GM19043 (cell line): Measurements from ENCODE around the gene MYO3B.
"Not testable (repeated sequence)": the region's sequence is repeated elsewhere in the genome, so short reads cannot be mapped to it uniquely, and the experiment has no call there.

Source experiments
- ATAC-seq: cut with Tn5 transposase; IDR thresholded peaks from one replicate; pipeline ENCODE4 v1.9.1; 2021; ENCODE audit warnings: low read depth; ENCODE audit not compliant: unreplicated experiment

The MYO3B gene

DNA sequence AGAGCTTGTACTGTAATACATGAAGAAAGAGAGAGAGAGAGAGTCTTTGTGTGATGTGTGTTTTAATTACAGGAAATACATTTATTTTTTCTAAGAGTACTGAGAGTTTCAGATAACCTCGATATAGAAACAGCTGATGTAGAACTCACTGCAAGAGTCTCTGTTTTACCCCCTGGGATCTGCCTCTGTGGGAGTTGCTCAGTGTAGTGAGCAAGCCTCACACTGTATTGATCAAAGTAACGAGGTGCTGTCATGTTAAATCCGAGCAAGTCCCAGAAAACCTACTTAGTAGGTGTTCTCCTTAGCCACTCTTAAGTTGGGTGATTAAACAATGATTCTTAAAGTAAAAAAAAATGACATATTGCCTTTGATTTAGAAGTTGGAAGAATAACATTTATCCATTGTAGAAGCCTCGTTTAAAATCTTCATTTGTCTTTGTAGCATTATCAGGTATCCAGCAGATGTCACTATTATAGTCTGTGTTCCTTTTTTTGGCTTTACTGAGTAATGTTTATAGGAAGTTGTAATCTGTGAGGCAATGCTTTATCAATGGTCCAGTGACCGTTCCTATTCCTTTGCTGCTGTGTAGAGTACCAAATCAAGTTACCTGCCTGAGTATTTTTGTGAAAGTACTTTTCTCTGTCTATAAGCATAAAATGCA lies 219.0 kb downstream of the MYO3B start:
- ATAC-seq, result no peak

DNA sequence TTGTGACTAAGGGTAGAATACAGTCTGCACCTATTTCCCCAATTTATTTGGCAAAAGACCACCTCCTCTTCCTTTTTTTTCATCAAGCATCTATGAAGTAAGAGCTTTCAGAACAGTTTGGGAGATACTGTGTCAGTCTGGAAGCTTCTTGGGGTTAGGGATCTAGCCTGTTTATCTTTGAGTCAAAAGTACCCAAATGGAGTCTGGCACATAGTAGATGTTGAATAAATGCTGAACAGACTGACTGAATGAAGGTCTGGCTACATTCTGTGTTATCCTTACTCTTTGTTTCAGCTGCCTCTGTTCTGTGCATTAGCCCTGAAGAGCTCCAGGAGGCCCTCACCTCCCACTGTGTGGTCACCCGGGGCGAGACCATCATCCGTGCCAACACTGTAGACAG lies 223.2 kb downstream of the MYO3B start:
- no peak for ATAC-seq

DNA sequence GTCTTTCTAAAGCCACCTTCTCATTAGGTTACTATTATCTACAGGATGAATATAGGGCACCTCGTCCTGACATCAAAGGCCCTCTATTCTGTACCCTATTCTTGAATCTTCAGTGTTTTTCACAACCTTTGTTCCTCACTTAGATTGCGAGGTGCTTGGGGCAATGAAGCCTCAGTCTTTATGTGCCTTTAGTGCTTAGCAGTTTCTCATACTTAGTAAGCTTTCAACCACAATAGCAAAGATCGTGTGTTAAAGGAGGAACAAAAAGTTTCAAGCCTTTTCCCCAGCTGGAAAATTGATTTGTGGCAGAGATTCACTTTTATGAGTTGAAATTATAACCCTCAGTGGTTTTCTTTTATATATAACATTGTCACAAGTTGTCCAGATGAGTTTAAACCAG lies 226.9 kb downstream of the MYO3B start:
- ATAC-seq, result no peak

DNA sequence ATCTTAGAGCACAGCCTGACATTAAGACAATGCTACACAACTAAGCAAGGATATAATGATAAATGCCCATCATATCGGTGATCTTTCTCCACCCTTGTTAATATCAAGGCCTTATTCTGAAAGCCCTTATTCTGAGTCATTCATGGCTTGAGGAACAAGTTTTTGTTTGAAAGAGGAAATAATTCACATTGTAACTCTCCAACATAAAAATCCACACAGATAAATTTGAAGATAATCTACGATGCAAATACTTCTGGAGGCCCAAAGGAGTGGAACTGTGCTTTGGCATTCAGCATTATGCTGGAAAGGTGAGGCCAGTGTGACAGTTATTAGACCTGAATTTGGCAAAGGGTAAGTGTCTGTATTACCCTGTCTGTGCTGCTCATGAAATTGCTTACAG lies 227.4 kb downstream of the MYO3B start:
- ATAC-seq, result no peak

DNA sequence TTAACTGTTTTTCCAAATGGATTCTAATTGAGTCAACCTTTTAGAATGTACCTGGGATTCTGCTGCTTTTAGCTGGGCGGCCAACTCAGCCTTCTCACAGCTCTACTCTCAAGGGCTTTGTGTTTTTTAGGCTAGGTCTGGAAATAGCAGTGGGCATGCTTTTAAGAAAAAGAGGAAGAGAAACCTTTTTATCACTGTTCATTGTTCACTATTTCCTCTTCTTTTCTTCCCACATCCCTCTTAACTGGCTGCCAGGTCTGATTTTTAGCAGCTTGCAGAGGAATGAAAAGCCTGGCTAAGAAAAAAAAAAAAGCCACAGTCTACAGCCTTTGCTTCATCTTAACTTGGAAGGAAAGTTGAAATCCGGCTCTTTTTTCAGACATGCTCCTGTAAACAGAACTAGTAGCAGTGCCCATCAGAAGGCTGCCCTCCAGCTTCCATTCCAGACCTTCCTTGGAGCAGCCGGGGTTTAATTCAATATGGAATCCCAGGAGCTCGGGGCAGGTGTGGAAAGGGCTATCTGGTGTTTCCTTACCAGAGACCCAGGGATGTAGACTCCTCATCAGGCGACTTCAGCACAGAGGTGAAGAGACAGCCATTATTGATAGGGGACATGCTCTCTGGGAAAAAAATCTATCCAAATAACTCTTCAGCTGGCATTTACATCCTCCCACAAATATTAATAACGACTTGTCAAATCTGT lies 230.7 kb downstream of the MYO3B start:
- peak; percentile 55 for ATAC-seq

DNA sequence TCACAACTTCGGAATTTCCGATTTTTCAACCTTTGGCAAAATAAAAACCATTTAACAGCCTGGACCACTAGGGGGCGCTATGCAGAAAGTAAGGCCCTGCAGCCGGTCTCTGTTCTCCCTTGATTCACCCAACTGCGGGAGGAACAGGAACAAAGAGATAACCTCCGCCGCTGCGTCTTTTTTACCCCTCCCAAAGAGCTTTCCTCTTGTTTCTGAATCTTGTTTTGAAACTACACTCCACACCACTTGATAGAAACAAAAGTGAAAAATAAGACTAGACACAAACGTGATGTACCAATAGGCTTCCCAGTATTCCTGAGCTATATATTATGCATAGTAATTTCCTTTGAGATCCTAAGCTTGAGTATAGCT lies 231.2 kb downstream of the MYO3B start:
- no peak for ATAC-seq

DNA sequence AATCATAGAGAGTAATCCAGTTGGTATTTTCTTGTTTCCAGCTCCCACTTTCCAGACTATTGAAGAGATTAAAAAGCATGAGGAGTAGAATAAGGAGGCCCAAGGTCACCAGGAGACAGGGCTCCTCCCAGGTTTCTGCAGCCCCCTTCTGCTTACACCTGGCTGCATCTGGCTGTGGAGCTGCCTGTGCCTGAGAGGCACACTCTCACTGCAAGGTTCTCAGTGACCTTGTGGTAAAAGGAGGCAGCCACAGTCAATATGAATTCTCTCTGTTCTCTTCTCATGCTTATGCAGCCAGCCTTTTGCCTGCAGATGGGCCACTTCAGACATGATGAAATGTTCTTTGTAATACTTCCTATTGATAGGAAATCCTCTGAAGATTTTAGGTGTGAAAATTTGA lies 233.7 kb downstream of the MYO3B start:
- no peak for ATAC-seq

DNA sequence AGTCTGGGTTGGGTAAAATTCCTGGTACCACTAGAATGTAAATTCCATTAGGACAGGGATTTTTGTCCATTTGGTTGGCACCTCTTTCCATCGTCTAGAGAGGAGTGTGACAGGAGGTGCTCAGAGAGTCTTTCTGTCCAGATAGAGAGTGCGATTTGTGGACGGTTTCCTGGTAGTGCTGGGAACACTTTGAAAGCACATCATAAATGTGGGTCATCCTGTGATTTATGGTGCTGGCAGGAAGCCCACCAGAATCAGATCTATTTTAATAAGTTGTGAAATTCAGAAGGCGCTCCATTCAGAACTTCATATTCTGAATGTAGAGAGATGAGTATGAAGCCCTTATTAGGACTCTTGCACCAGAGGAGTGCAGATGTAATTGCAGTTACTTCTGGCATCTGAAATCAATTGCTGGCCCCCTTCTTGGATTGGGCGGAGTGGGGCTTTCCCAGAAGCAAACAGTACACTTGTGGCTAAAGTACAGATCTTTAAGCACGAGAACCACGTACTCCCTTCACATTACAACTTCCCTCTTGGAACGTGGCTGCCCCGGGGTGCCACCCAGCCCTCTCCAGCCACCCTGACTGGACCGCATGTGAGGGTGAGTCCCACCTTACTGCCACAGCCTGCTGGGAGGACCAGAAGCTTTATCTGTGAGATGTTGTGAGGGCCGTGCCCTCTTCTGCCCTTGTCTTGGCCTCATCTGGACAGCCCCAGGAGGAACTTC lies 243.2 kb downstream of the MYO3B start:
- ATAC-seq, result no peak

DNA sequence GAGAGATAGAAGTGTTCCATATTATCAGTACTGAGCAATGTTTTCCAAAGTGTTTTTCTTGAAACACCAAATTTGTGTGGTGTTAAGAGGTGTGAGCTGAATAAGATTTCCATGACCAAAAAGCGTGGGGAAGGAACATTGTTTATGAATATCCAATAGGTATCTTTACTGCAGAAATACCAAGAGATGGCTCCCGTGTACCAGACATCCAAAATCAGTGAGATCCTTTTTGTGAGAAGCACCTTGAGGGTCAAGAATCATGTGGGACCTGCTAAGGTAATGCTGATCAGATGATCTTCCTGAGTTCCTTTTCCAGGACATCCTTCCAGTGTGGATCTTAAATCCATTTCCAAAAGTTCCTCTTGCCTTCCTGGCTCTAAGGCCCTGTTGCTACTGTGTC lies 246.0 kb downstream of the MYO3B start:
- ATAC-seq, result no peak

DNA sequence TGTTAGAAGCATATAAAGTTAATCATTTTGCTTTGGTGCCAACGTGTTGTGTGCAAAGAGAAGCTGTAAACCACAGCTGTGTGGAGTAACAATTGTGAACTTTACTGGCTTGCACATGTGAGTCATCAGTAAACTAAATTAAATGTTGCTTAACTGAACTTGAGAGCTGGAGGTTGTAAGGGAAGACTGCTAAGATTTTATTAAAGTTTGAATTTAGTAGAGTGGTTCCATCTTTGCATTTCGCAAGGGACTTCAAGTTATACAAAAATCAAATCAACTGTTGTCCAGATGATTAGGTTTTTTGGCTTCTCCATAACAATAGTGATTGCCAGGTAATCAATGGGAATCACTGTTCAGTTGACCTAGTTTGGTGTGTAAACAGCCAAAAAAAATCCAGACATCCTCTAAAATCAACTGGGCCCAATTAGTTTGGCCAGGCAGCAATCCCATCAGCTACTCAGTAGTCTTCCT lies 247.4 kb downstream of the MYO3B start:
- ATAC-seq, result no peak

DNA sequence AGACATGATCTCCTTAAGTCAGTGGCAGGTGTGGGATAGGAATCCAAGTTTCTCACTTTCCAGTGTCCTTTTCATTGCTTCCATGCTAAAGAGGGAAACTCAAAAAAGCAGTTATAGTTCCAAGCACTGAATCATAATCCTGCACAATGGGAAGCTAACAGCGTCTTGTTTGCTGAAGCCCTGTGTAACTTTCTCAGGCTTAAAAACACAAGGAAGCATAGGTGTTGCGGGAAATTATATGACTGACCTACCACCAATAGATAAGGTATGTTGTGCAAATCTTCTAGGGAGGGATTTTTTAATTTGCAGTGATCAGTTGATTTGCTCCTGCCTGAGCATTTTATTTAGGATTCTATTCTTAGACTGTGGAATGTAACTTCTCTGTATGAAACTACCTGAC lies 250.9 kb downstream of the MYO3B start:
- no peak for ATAC-seq

DNA sequence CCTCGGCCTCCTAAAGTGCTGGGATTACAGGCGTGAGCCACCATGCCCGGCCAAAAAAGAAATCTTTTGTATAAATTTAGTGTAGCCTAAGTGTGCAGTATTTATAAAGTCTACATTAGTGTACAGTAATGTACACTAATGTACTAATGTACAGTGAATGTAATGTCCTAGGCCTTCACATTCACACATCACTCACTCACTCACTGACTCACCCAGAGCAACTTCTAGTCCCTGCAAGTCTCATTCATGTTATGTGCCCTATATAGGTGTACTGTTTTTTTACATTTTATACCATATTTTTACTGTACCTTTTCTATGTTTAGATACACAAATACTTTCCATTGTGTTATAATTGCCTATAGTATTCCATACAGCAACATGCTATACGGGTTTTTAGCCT lies 254.9 kb downstream of the MYO3B start:
- no peak for ATAC-seq

DNA sequence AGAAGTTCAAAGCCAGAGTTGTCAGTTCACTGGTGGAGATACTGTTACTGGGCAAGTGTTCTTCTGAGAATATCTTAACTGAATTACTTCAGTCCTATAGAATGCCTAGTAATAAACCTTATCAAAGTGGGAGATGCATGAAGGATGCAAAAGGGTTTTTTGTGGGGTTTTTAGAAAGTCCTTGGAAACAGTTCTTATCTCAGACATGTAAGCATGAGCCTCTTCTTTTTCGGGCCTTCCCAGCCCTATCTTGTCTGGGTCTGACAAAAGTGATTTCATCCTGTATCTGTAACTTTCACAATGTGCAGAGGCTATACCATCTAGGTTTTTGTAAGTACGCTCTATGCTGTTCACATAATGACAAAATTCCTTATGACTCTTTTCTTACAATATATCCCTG lies 255.5 kb downstream of the MYO3B start:
- no peak for ATAC-seq

DNA sequence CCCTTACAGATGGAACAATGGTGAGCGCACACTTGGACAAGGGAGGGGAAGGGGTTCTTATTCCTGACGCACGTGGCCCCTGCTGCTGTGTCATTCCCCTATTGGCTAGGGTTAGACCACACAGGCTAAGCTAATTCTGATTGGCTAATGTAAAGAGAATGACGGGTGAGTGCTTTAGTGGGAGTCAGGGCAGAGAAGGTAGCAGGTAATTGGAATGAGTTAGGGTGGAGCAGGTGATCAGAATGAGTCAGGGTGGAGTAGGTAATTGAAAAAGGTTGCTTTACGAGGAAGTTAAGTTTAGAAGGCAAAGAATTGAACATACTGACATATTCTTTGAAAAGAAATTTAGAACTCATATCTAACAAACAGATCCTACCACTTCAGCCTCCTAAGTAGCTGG lies 256.4 kb downstream of the MYO3B start:
- not testable (repeated sequence) for ATAC-seq

DNA sequence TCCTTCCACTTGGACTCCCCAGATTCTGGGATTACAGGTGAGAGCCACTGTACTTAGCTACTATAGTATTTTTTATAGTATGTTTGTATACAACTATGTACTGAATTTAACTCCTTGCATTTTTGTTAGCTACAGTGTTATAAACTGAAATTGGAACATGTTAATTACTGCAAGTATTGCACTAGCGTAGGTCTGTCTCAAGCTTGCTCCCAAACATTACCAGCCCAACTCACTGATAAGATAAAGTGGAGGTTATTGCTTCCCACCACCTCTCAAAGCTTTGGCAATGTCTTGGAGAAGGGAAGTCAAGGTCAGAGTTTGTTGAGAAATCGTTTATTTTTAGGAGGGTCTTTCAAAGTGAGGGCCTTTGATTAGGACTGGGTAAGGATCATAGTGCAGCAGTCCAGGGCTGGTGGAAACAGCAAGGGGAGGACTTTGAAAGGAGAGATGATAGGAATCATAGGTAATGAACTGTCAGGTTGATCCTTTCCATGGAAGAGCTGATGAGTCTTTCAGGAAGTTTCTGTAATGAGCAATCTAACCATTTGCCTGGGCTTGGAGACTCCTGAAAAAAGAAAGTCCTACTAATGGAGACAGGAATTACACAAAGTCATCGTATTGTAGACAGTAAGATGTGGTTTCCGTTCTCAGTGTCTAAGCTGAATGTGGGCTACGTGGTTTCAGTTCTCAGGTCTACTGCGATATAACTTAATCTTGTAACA lies 257.1 kb downstream of the MYO3B start:
- no peak for ATAC-seq

DNA sequence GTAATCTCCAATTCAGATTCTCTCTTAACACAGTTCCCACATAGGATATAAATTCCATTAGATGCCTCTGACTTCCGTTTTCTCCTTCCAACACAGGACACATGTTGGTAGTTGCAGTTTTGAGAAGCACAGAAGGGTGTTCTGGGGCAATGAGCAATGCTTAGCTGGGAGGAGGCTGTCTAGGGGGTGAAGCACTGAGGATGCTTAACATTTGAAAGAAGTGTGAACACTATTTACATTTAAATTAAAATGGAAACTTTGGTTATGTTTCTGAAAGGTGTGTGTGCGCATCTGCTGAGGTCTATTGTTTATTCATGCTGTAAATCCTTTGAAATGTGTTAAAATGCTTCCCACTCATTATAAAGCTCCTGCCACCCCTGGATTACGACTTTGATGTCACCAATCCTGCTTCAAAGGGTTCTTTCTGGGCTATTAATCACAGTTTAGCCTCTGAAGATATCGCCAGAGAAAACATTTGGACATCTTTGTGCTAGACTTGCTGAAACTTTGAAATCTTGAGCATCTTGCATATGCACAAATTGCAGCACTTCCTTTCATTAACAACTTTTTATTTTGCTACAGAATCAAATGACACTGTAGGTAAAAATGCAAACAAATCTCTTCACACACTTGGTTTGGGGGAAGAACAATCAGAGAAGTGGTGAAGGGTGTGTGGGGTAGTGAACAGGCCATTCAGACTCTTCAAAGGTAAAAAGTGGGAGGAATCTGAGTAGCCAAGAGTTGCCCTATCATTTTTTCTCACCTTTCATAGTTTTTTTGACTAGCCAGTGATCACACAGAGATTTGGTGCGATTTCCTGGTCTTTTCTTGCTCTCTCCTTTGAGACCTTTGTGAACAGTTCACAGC lies 258.4 kb downstream of the MYO3B start:
- ATAC-seq, result no peak

DNA sequence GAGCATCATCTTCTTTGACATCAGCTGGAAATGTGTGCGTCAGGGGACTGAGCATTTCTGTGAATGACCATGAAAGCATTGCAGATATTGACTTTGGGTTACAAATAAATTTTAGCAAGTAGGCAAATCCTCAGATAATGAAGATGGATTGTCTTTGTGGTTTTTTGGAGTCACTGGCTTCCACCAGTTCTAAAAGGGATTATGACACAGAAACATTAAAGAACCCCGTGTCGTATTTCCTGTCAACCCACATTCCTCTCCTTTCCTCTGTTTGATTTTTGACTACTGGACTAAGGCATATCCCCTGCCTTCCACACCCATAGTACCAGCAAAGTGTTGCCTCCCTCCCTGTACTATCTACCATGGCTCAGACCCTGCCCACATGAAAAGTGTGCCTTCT lies 268.1 kb downstream of the MYO3B start:
- no peak for ATAC-seq

DNA sequence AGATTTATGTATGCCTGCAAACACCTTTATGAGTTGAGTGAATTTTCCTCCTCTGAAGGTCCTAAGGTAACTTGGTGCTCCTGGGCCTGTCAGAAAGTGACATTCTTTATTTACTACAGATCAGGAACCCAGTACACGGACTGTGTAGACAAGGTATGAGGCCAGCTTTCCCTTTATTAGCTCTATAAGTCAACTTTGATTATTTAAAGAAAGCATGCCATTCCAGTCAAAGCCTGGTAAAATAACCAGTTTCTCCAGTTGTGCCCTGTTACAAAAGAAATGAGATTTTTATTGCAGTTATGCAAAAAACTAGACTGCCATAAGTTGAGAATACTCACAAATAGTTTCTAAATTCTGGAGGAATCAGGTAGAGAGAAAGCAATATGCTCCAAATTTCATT lies 271.1 kb downstream of the MYO3B start:
- no peak for ATAC-seq

DNA sequence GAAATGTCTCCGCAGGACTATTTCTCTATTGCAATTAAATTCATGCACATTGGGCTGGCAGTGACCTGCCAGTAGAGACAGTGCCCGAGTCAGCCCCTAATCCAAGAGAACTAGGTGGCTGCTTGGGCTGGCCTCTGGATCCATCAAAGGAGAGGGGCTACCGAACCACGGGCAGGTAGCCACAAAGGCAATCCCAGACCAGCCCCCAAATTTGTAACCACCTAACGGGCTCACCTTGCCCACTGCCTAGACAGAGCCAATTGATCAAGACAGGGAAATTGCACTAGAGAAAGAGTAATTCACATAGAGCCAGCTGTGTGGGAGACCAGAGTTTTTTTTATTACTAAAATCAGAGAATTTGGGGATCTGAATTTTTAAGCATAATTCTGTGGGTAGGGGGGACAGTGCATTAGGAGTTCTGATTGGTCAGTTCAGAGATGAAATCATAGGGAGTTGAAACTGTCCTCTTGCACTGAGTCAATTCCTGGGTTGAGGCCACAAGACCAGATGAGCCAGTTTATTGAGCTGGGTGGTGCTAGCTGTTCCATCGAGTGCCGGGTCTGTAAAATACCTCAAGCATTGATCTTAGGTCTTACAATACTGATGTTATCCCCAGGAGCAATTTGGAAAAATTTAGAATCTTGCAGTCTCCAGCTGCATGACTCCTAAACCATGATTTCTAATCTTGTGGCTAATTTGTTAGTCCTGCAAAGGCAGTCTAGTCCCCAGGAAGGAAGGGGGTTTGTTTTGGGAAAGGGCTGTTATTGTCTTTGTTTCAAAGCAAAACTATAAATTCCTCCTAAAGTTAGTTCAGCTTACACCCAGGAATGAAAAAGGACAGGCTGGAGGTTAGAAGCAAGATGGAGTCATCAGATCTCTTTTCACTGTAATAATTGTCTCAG lies 276.8 kb downstream of the MYO3B start:
- ATAC-seq, result no peak
